ENCODE results near the gene MYOZ3. TPM values are rescaled to one million over a fixed set of nuclear protein-coding genes. Genes with fewer than 3 reads are reported as not detected.

Gene MYOZ3
- total and polyA plus RNA-seq, 2 experiments from 2014 or later = 0.32 to 0.71 TPM

DNA sequence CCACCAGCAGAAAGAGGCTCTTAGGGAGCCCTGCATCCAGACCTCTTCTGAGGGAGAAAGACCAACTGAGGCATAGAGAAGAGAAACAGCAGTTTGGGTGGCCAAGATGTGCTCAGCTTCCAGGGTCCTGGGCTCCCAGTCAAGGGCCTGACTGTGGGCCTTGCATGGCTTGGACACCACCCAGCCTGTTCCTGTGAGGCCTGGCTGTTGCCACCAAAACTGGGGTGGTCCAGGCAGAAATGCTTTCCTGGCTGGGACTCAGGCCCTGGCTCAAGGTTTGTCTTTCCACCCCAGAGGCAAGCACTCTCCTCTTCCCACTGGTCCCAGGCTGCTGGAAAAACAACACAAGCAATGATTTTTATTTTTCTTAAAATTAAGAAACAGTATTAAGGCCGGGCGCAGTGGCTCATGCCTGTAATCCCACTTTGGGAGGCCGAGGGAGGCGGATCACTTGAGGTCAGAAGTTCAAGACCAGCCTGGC is 13.3 kb downstream of the MYOZ3 start:
- no peak for DNase-seq
- H3K4me2 ChIP-seq (ENCODE audit: unreplicated experiment) = peak overlapping the region; percentile 34
- H3F3A ChIP-seq (ENCODE audit: insufficient read depth) = peaks cover 16% of the 10 kb centered on the region
- TF ChIP-seq EZH2phosphoT487 (IDR thresholded peaks at IDR 0.05; ENCODE audit: insufficient read depth, low read depth) (no peak), EZH2 (IDR thresholded peaks at IDR 0.05; ENCODE audit: insufficient read depth, poor library complexity, severe bottlenecking) (no peak)
- no peaks in the 10 kb centered on the region for H4K20me1 ChIP-seq (ENCODE audit: insufficient read depth)
- no peaks in the 10 kb centered on the region for H3K9me3 ChIP-seq (ENCODE audit: low read depth)
- no peak overlapping the region for H3K4me3 ChIP-seq
- H3K9me2 ChIP-seq (ENCODE audit: insufficient read depth) = no peaks in the 10 kb centered on the region
- peak overlapping the region; percentile 70 for H3K27ac ChIP-seq
- peak overlapping the region; percentile 54 for H3K9ac ChIP-seq
- H3K79me2 ChIP-seq (ENCODE audit: insufficient read depth) = no peaks in the 10 kb centered on the region
- no peaks in the 10 kb centered on the region for H3K36me3 ChIP-seq (ENCODE audit: low read depth)
- no peaks in the 10 kb centered on the region; the same call in 1 of the 2 replicates for H3K27me3 ChIP-seq (replicated peaks; ENCODE audit: insufficient read depth)
- H3K4me1 ChIP-seq (ENCODE audit: insufficient read depth) = peaks cover 7% of the 10 kb centered on the region
- in situ Hi-C loops (cut with MboI) = no loop called here
- WGBS, 2 experiments (ENCODE audit: low coverage in 1 of 2, low lambda C conversion rate in 2 of 2, missing lambda C conversion rate in 2 of 2) = 52 to 66% methylated on average over 4 of the region's 4 CpGs
- peak overlapping the region; percentile 87 for H2AFZ ChIP-seq

DNA sequence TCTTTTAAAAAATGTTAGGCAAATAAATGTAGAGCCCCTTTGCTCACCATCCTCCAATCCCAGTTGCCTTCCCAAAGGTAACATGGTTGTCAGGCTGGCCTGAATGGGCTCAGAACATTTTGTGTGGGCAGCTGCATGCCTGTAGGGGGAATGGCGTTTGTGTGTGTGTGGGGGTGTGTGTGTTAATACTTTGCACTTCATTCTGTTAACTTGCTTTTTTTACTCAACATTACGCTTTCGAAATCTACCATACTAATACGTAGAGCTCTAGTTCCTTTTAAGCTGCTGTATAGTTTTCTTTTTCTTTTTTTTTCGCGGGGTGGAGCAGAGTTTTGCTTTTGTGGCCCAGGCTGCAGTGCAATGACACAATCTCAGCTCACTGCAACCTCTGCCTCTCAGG is 14.0 kb downstream of the MYOZ3 start:
- H3K9me2 ChIP-seq (ENCODE audit: insufficient read depth) = no peaks in the 10 kb centered on the region
- H3K27me3 ChIP-seq (replicated peaks; ENCODE audit: insufficient read depth) = no peaks in the 10 kb centered on the region; the same call in 1 of the 2 replicates
- no peak for DNase-seq
- H4K20me1 ChIP-seq (ENCODE audit: insufficient read depth) = no peaks in the 10 kb centered on the region
- no peak for TF ChIP-seq EZH2phosphoT487 (IDR thresholded peaks at IDR 0.05; ENCODE audit: insufficient read depth, low read depth)
- TF ChIP-seq EZH2 (IDR thresholded peaks at IDR 0.05; ENCODE audit: insufficient read depth, poor library complexity, severe bottlenecking) = no peak
- H3K9ac ChIP-seq = no peak overlapping the region
- peaks cover 16% of the 10 kb centered on the region for H3F3A ChIP-seq (ENCODE audit: insufficient read depth)
- H3K9me3 ChIP-seq (ENCODE audit: low read depth) = no peaks in the 10 kb centered on the region
- no peak overlapping the region for H2AFZ ChIP-seq
- no peak overlapping the region for H3K4me3 ChIP-seq
- no peak overlapping the region for H3K27ac ChIP-seq
- no peak overlapping the region for H3K4me2 ChIP-seq (ENCODE audit: unreplicated experiment)
- no peaks in the 10 kb centered on the region for H3K79me2 ChIP-seq (ENCODE audit: insufficient read depth)
- H3K36me3 ChIP-seq (ENCODE audit: low read depth) = no peaks in the 10 kb centered on the region
- H3K4me1 ChIP-seq (ENCODE audit: insufficient read depth) = peaks cover 7% of the 10 kb centered on the region
- WGBS, 2 experiments (ENCODE audit: low coverage in 1 of 2, low lambda C conversion rate in 2 of 2, missing lambda C conversion rate in 2 of 2) = 85 to 92% methylated on average over 6 of the region's 6 CpGs
- in situ Hi-C loops (cut with MboI) = no loop called here

- no peak for TF ChIP-seq EZH2 (IDR thresholded peaks at IDR 0.05; ENCODE audit: insufficient read depth, poor library complexity, severe bottlenecking)
- Histone ChIP-seq H3K4me1 (ENCODE audit: insufficient read depth) (peaks cover 7% of the 10 kb centered on the region), H3F3A (ENCODE audit: insufficient read depth) (peaks cover 16% of the 10 kb centered on the region), H3K9ac (no peak overlapping the region), H3K4me3 (no peak overlapping the region), H3K9me2 (ENCODE audit: insufficient read depth) (no peaks in the 10 kb centered on the region), H3K79me2 (ENCODE audit: insufficient read depth) (no peaks in the 10 kb centered on the region), H3K27me3 (replicated peaks; ENCODE audit: insufficient read depth) (no peaks in the 10 kb centered on the region; the same call in 1 of the 2 replicates), H3K9me3 (ENCODE audit: low read depth) (no peaks in the 10 kb centered on the region), H3K27ac (no peak overlapping the region), H3K36me3 (ENCODE audit: low read depth) (no peaks in the 10 kb centered on the region), H2AFZ (no peak overlapping the region), H4K20me1 (ENCODE audit: insufficient read depth) (no peaks in the 10 kb centered on the region), H3K4me2 (ENCODE audit: unreplicated experiment) (no peak overlapping the region)
- WGBS, 2 experiments (ENCODE audit: low coverage in 1 of 2, low lambda C conversion rate in 2 of 2, missing lambda C conversion rate in 2 of 2) = 83 to 90% methylated on average over 9 of the region's 9 CpGs
- in situ Hi-C loops (cut with MboI) = no loop called here
- DNase-seq = no peak
These were observed 15.5 kb downstream of the MYOZ3 start for GRCh38 chr5:150676578-150676977.

GRCh38 chr5:150689120-150689519 is 28.1 kb downstream of the MYOZ3 start:
- H3K27me3 ChIP-seq (replicated peaks; ENCODE audit: insufficient read depth) = no peaks in the 10 kb centered on the region
- no peaks in the 10 kb centered on the region for H3K79me2 ChIP-seq (ENCODE audit: insufficient read depth)
- TF ChIP-seq EZH2phosphoT487 (IDR thresholded peaks at IDR 0.05; ENCODE audit: insufficient read depth, low read depth) (no peak), EZH2 (IDR thresholded peaks at IDR 0.05; ENCODE audit: insufficient read depth, poor library complexity, severe bottlenecking) (no peak)
- DNase-seq = no peak
- peaks cover 21% of the 10 kb centered on the region; the same call in 1 of the 2 replicates for H3F3A ChIP-seq (ENCODE audit: insufficient read depth)
- in situ Hi-C loops (cut with MboI) = no loop called here
- 100% methylated on average over 1 of the region's 1 CpG for WGBS, 2 experiments (ENCODE audit: low coverage in 1 of 2, low lambda C conversion rate in 2 of 2, missing lambda C conversion rate in 2 of 2)
- H3K9ac ChIP-seq = no peak overlapping the region
- no peaks in the 10 kb centered on the region for H3K9me2 ChIP-seq (ENCODE audit: insufficient read depth)
- H3K36me3 ChIP-seq (ENCODE audit: low read depth) = peaks cover 37% of the 10 kb centered on the region
- H4K20me1 ChIP-seq (ENCODE audit: insufficient read depth) = no peaks in the 10 kb centered on the region
- no peak overlapping the region for H3K27ac ChIP-seq
- no peak overlapping the region for H3K4me2 ChIP-seq (ENCODE audit: unreplicated experiment)
- no peaks in the 10 kb centered on the region for H3K9me3 ChIP-seq (ENCODE audit: low read depth)
- H2AFZ ChIP-seq = no peak overlapping the region
- H3K4me3 ChIP-seq = no peak overlapping the region
- no peaks in the 10 kb centered on the region for H3K4me1 ChIP-seq (ENCODE audit: insufficient read depth)

DNA sequence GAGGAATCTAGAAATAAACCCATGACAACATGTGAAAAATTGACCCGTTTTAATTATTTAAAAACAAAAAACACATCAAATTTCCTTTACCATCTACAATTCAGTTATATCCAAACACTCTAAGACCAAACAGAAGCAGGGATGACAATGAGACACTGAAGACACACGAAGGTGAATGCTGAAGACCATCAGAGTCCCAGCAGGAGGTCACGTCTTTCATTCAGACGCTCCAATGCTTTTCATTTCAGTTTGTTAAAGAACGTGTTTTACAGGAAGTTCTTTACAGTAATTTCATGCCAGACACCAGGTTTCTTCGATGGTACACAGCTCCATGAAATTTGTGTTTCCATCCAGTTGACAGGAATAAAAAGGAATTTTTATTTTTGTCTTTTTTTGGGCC is 29.7 kb downstream of the MYOZ3 start:
- H3K4me2 ChIP-seq (ENCODE audit: unreplicated experiment) = no peak overlapping the region
- no peaks in the 10 kb centered on the region for H4K20me1 ChIP-seq (ENCODE audit: insufficient read depth)
- DNase-seq = no peak
- H2AFZ ChIP-seq = no peak overlapping the region
- H3K27ac ChIP-seq = no peak overlapping the region
- no peaks in the 10 kb centered on the region for H3K4me1 ChIP-seq (ENCODE audit: insufficient read depth)
- H3K27me3 ChIP-seq (replicated peaks; ENCODE audit: insufficient read depth) = no peaks in the 10 kb centered on the region
- in situ Hi-C loops (cut with MboI) = no loop called here
- H3K79me2 ChIP-seq (ENCODE audit: insufficient read depth) = no peaks in the 10 kb centered on the region
- WGBS, 2 experiments (ENCODE audit: low coverage in 1 of 2, low lambda C conversion rate in 2 of 2, missing lambda C conversion rate in 2 of 2) = 67 to 73% methylated on average over 6 of the region's 6 CpGs
- H3K9me3 ChIP-seq (ENCODE audit: low read depth) = no peaks in the 10 kb centered on the region
- TF ChIP-seq EZH2 (IDR thresholded peaks at IDR 0.05; ENCODE audit: insufficient read depth, poor library complexity, severe bottlenecking) (no peak), EZH2phosphoT487 (IDR thresholded peaks at IDR 0.05; ENCODE audit: insufficient read depth, low read depth) (no peak)
- H3F3A ChIP-seq (ENCODE audit: insufficient read depth) = peaks cover 22% of the 10 kb centered on the region; the same call in 1 of the 2 replicates
- no peak overlapping the region for H3K9ac ChIP-seq
- peaks cover 53% of the 10 kb centered on the region for H3K36me3 ChIP-seq (ENCODE audit: low read depth)
- no peaks in the 10 kb centered on the region for H3K9me2 ChIP-seq (ENCODE audit: insufficient read depth)
- H3K4me3 ChIP-seq = no peak overlapping the region
